GM21390 (cell line): ENCODE measurements around the gene HPGD.
"Not testable (repeated sequence)": the region's sequence is repeated elsewhere in the genome, so short reads cannot be mapped to it uniquely, and the experiment has no call there.

ENCODE experiments used
- ATAC-seq: cut with Tn5 transposase; IDR thresholded peaks from one replicate; pipeline ENCODE4 v1.9.1; 2021; ENCODE audit not compliant: unreplicated experiment

The HPGD gene

DNA sequence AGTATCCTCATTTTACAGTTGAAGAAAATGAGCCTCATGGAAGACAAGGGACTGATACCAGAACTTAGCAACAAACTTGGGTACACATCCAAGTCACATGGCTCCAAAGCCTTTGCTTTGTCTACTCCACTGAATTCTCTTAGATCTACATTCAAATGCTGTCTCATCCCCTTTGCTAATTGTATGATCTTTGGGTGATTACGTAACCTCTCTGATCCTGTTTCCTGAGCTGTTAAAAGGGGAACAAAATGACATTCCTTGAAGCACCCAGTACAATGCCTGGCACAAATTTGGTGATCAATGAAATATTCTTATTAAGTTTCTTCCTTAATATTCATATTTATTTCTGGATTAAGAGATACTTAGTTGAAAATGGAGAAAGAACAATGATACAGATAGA, 5.9 kb upstream of the HPGD start:
- ATAC-seq = no peak

- no peak for ATAC-seq
These were observed 4.4 kb upstream of the HPGD start for GRCh38 chr4:174526731-174527130.

GRCh38 chr4:174524242-174524641, 2.0 kb upstream of the HPGD start:
- ATAC-seq = no peak

GRCh38 chr4:174523025-174523693, 871 bp upstream of the HPGD start:
- ATAC-seq = no peak

GRCh38 chr4:174521800-174522182, 497 bp downstream of the HPGD start:
- ATAC-seq = peak; percentile 30

DNA sequence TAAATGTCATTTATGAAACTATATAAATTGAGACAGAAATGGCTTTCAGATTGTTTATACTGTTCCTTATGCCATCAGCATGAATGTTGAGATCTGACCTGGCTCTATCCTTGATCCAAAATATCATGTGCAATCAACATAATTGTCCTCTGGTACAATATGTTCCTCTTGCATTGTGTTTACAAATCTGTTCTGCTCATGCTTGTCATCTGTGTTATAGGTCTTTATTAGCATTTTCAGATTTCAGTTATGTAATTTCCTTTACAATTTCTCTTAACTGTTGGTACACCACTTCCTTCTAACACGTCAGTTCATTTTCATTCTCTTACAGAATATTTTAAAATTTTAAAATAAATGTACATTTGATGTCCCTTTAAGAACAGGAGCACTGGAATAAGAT, 1.6 kb downstream of the HPGD start:
- ATAC-seq = no peak

DNA sequence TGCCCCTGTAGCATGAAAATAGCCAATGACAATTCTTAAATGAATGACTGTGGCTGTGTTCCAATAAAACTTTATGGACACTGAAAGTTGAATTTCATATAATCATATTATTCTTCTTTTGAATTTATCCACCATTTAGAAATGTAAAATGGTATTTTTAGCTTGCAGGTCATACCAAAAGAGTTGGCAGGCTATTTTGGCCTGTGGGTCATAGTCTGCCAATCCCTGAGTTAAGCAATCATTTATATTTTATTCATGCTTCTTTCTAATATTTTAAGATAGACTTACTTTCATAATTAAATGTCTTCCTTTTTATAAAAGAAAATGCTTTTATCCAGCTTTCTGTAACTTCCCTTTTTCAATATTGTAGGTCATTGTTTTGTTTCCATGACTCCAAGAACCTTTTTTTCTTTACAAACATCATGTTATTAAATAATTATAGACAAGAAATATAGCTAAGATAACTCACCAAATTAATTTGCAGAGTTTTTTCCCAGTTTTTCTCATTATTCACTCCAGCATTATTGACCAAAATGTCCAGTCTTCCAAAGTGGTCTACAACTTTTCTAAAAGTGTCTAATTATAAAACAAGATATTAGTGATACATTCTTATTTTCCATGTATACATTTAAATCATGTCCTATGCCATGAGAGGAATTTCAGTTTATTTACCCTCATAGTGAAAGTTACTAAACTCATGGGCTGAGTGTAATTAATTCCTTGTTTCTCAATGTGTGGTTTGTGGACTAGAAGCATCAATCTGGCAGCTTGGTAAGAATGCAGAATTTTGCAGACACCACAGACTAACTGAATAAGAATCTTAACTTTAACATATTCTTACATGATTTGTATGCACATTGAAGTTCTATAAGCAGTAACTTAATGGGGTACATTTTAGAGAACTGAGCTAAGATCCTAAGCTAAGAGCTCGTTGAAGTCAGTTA, 4.5 kb downstream of the HPGD start:
- no peak for ATAC-seq

DNA sequence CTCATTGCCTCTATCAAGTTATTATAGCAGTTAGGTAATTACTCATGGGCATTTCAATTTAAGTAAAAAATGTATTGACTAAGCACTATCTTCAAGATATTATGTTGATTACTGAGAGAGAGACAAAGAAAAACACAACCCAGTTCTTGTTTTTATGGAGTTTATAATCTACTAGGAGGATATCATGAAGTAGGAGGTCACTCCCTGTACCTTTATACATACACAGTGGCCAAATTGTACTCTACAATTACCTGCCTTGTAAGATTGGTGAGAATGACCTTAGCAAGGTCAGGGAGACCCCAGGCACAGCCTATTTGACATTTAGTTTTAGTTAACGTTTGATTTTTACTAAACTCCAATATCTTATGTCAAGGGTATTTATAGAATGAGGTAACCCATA, 5.5 kb downstream of the HPGD start:
- ATAC-seq = no peak

DNA sequence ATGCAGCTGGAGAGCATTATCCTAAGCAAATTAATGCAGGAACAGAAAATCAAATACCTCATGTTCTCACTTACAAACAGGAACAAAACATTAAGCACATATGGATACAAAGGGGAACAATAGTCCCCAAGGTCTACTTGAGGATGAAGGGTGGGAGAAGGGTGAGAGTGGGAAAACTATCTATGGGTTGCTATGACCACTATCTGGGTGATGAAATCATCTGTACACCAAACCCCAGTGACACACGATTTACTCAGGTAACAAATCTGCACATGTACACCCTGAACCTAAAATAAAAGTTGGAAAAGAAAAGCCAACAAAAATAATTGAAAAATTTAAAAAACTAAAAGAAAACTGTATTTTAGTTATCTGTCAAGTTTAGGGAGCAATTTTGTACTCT, 5.9 kb downstream of the HPGD start:
- ATAC-seq = no peak

GRCh38 chr4:174512745-174513144, 9.5 kb downstream of the HPGD start:
- ATAC-seq = no peak

DNA sequence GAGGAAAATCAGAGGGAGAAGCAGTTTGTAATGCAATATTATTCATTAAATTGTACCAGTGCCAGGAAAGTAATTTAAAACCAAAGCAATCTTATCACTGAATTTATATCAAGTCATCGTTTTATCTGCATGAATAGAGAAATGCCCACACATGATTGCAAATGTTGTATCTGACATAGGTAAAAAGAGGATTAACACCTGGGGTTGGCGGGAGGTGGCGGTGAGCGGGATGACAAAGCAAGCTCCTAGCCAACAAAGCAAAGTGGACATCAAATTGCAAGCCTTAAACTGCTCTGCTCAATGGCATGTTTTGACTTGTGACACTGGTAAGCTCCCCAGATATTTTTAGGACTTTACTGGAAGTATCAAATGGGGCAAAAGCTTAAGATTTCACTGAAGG, 16.4 kb downstream of the HPGD start:
- ATAC-seq = no peak

GRCh38 chr4:174505007-174505406, 17.3 kb downstream of the HPGD start:
- ATAC-seq = no peak

DNA sequence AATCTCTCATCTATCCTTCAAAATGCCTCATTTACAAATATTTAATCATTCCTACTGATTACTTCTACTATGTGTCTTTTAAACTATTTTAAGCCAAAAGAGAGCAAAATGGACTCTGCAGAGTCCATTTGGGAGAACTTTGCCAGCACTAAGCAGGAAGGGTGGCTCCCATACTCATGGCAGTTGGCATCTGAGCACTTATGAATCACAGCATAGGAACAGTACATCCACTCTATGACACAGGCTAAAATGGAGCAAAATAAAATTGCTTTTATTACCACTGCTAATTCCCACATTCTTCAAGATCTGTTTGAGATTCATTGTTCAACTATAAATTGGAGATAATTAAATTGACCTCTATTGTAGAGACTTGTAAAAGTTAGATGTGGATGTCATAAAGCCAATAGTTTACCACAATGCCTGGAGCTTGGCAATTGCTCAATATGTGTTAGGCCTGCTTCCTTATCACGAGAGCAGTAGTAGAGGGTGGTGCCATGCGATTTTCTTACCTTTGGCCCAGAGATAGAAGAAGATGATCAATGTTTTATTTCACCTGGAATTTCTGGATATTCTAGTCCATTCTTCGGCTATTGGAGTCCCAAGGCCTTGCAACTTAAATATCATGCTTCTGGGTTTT, 19.1 kb downstream of the HPGD start:
- no peak for ATAC-seq

DNA sequence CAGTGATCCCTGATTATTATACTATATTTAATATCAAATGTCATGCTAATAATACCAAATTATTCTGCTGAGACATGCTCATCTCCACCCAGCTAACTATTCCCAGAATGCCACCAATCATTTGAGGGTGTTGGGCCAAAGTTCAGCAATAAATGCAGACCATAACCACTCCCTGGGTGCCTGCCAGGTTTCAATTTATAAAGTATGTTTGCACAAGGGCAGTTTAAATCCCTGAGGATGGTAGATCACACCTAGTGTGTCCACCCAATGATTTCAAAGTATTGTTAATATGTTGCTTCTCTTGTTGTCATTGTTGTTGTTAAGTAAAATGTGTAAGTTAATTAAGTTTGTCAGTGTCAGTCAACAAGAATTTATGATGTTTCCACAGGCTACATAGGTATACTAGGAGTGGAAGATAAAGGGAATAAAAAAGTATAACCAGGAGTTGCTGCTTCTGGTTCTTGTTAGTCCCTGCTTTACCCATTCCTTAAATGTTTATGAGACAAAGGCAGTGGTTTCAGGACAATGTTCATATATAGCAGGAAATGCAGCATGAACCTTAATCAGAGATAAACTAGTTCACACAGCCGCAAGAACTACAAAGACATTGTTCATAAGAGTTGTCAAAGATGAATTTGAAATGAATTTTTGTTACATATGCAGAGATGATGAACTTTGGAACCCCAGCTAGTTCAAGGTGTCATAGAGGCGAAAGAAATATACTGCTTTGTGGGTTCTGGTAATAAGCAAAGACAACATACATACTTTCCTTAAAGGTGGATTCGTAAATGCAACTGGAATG, 25.5 kb downstream of the HPGD start:
- ATAC-seq = no peak

- no peak for ATAC-seq
These were observed 26.7 kb downstream of the HPGD start for GRCh38 chr4:174495626-174496025.

- no peak for ATAC-seq
These were observed 27.6 kb downstream of the HPGD start for GRCh38 chr4:174494726-174495125.

- no peak for ATAC-seq
These were observed 28.1 kb downstream of the HPGD start for GRCh38 chr4:174494146-174494545.

- ATAC-seq = no peak
These were observed 31.8 kb downstream of the HPGD start for GRCh38 chr4:174490451-174490961.

DNA sequence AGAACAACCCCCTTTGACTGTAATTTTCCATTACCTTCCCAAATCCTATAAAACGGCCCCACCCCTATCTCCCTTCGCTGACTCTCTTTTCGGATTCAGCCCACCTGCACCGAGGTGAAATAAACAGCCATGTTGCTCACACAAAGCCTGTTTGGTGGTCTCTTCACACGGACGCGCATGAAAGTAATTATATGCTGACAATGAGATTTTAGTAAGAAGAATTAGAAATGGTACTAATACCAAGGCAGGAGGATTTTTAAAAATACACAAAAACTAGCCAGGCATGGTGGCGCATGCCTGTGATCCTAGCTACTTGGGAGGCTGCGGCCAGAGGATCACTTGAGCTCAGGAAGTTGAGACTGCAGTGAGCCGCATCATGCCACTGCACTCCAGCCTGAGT, 33.9 kb downstream of the HPGD start:
- not testable (repeated sequence) for ATAC-seq

DNA sequence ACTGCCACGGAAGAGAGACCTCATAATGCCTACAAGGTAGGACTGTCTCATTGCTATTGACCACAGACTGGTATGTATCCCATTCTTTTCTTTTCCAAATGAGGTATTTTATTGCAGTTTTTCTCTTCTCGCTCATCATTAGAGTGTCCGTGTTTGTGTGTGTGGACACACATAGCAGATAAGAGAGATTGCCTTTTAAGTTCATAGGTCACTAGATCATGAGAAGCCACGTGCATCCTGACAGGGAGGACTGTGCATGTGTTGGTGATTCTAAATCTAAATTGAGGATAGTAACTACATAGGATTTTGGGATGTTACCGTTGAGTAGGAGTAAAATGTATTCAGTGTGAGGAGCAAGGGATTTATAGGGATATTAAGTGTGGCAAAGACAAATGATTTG, 37.3 kb downstream of the HPGD start:
- ATAC-seq = no peak

DNA sequence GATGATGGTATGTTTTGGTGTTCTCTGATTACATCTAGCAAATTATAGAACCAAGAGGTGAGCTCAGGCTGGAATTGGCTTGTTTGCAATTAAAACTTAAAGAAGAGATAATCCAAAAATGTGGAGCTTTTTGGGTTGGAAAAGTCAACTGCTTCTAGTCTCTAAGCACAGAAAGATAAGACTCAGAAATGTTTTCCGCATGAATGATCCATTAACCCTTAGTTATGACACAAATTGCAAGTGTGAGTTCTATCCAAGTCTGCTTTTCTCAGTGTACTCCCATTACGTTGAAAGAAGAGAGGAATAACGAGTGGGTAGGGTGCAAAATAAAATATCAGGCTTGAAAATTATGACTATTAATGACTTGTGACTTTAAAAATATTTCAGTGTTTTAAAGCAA, 38.5 kb downstream of the HPGD start:
- no peak for ATAC-seq
